Measurements from ENCODE around the gene PCLO.

PCLO gene

GRCh38 chr7:83162402-83163256 is at the start of gene PCLO:
PCLO (minus strand) TSS chr7:83162884; CDS start chr7:83162592, 292 bp downstream.
- peak; percentile 4 for DNase-seq (ENCODE audit: low read depth)

GRCh38 chr7:83211685-83212084 is 49.0 kb upstream of the PCLO start:
- no peak for DNase-seq (ENCODE audit: low read depth)

GRCh38 chr7:83210479-83210878 is 47.8 kb upstream of the PCLO start:
- no peak for DNase-seq (ENCODE audit: low read depth)

- no peak for DNase-seq (ENCODE audit: low read depth)
Measured at GRCh38 chr7:83204715-83205114, 42.0 kb upstream of the PCLO start.

GRCh38 chr7:83201355-83201754 is 38.7 kb upstream of the PCLO start:
- no peak for DNase-seq (ENCODE audit: low read depth)

GRCh38 chr7:83190659-83191389 is 28.1 kb upstream of the PCLO start:
- no peak for DNase-seq (ENCODE audit: low read depth)

- DNase-seq (ENCODE audit: low read depth), result peak; percentile 2
Measured at GRCh38 chr7:83178796-83179195, 16.1 kb upstream of the PCLO start.

- DNase-seq (ENCODE audit: low read depth), result no peak
Measured at GRCh38 chr7:83178066-83178465, 15.4 kb upstream of the PCLO start.

GRCh38 chr7:83173664-83174063 is 11.0 kb upstream of the PCLO start:
- DNase-seq (ENCODE audit: low read depth), result no peak

- no peak for DNase-seq (ENCODE audit: low read depth)
Measured at GRCh38 chr7:83166781-83167180, 4.1 kb upstream of the PCLO start.

- DNase-seq (ENCODE audit: low read depth), result no peak
Measured at GRCh38 chr7:83161899-83162401, 734 bp downstream of the PCLO start.

- DNase-seq (ENCODE audit: low read depth), result no peak
Measured at GRCh38 chr7:83161186-83161585, 1.5 kb downstream of the PCLO start.

GRCh38 chr7:83159731-83160130 is 3.0 kb downstream of the PCLO start:
- DNase-seq (ENCODE audit: low read depth), result no peak

GRCh38 chr7:83156006-83156405 is 6.7 kb downstream of the PCLO start:
- no peak for DNase-seq (ENCODE audit: low read depth)

GRCh38 chr7:83155407-83155806 is 7.3 kb downstream of the PCLO start:
- no peak for DNase-seq (ENCODE audit: low read depth)

GRCh38 chr7:83153419-83153818 is 9.3 kb downstream of the PCLO start:
- DNase-seq (ENCODE audit: low read depth), result no peak

- DNase-seq (ENCODE audit: low read depth), result no peak
Measured at GRCh38 chr7:83150310-83150709, 12.4 kb downstream of the PCLO start.

- peak; percentile 29 for DNase-seq (ENCODE audit: low read depth)
Measured at GRCh38 chr7:83149466-83149865, 13.2 kb downstream of the PCLO start.

- peak; percentile 4 for DNase-seq (ENCODE audit: low read depth)
Measured at GRCh38 chr7:83148776-83149175, 13.9 kb downstream of the PCLO start.

- no peak for DNase-seq (ENCODE audit: low read depth)
Measured at GRCh38 chr7:83143107-83143506, 19.6 kb downstream of the PCLO start.

- no peak for DNase-seq (ENCODE audit: low read depth)
Measured at GRCh38 chr7:83142365-83142764, 20.3 kb downstream of the PCLO start.

- no peak for DNase-seq (ENCODE audit: low read depth)
Measured at GRCh38 chr7:83141927-83142326, 20.8 kb downstream of the PCLO start.
